Anterior cingulate cortex (tissue), 58 donors: ENCODE data around the gene MTMR12.

Source experiments
- DNase-seq, 58 donors: peaks; one replicate each; lab custom pipeline; 2025; lab: John Stamatoyannopoulos, UW

Gene MTMR12

GRCh38 chr5:32312595-32313332, at the start of gene MTMR12:
TSS of gene MTMR12 (minus strand) at chr5:32312939. CDS start at chr5:32312838, 101 bp downstream.
- peak; percentile 88 to 100 (median 99) for DNase-seq

- DNase-seq, result no peak
These were observed 49.8 kb upstream of the MTMR12 start for GRCh38 chr5:32362527-32362926.

GRCh38 chr5:32360906-32361305, 48.2 kb upstream of the MTMR12 start:
- DNase-seq, result no peak

GRCh38 chr5:32358611-32359010, 45.9 kb upstream of the MTMR12 start:
- DNase-seq, result no peak

GRCh38 chr5:32357658-32358057, 44.9 kb upstream of the MTMR12 start:
- DNase-seq, result no peak

- DNase-seq, result peak in 1 of 58 donors; percentile 6
These were observed 42.9 kb upstream of the MTMR12 start for GRCh38 chr5:32355686-32356085.

GRCh38 chr5:32353420-32353819, 40.7 kb upstream of the MTMR12 start:
- DNase-seq, result no peak

GRCh38 chr5:32352685-32353084, 39.9 kb upstream of the MTMR12 start:
- DNase-seq, result no peak

GRCh38 chr5:32346869-32347268, 34.1 kb upstream of the MTMR12 start:
- DNase-seq, result no peak

GRCh38 chr5:32343058-32343672, 30.4 kb upstream of the MTMR12 start:
- DNase-seq, result no peak

- no peak for DNase-seq
These were observed 29.9 kb upstream of the MTMR12 start for GRCh38 chr5:32342656-32343055.

- no peak for DNase-seq
These were observed 27.1 kb upstream of the MTMR12 start for GRCh38 chr5:32339878-32340277.

- no peak for DNase-seq
These were observed 26.5 kb upstream of the MTMR12 start for GRCh38 chr5:32339198-32339597.

- DNase-seq, result no peak
These were observed 20.2 kb upstream of the MTMR12 start for GRCh38 chr5:32332966-32333365.

- DNase-seq, result no peak
These were observed 19.6 kb upstream of the MTMR12 start for GRCh38 chr5:32332361-32332760.

- no peak for DNase-seq
These were observed 19.2 kb upstream of the MTMR12 start for GRCh38 chr5:32331935-32332274.

GRCh38 chr5:32331217-32331934, 18.6 kb upstream of the MTMR12 start:
- no peak for DNase-seq

GRCh38 chr5:32330126-32330971, 17.6 kb upstream of the MTMR12 start:
- DNase-seq, result no peak

GRCh38 chr5:32329395-32329834, 16.7 kb upstream of the MTMR12 start:
- DNase-seq, result peak in 47 of 58 donors; percentile 8 to 62 (median 31)

- no peak for DNase-seq
These were observed 13.6 kb upstream of the MTMR12 start for GRCh38 chr5:32326216-32326772.
